Astrocyte (in vitro differentiated cells and primary cell): ENCODE data around the gene AAMP. TPM values are rescaled to one million over a fixed set of nuclear protein-coding genes. Genes with fewer than 3 reads are reported as not detected.
"Not testable (repeated sequence)": the region's sequence is repeated elsewhere in the genome, so short reads cannot be mapped to it uniquely, and the experiment has no call there.

Source experiments
- DNase-seq: peaks from one replicate; pipeline ENCODE4 v3.0.0-alpha.2; 2010; ENCODE audit warnings: low read depth
- FAIRE-seq: peaks from 2 replicates; lab custom pipeline; 2011; peaks lifted over from hg19 to GRCh38; lab: Jason Lieb, UNC
- H2AFZ ChIP-seq: 2 replicates; pipeline ENCODE4 v1.6.0; 2012; ENCODE audit warnings: low read depth, low read length, inconsistent platforms
- H3K27ac ChIP-seq: 2 replicates; pipeline ENCODE4 v1.5.1; 2011; ENCODE audit warnings: low read depth, low read length, inconsistent platforms
- H3K27me3 ChIP-seq: 2 replicates; pipeline ENCODE4 v1.6.0; 2011; ENCODE audit warnings: low read length, inconsistent platforms; ENCODE audit not compliant: insufficient read depth
- H3K36me3 ChIP-seq: 2 replicates; pipeline ENCODE4 v1.5.1; 2011; ENCODE audit warnings: low read length, inconsistent platforms; ENCODE audit not compliant: insufficient read depth
- H3K4me1 ChIP-seq: 2 replicates; pipeline ENCODE4 v1.5.1; 2011; ENCODE audit warnings: low read length, inconsistent platforms; ENCODE audit not compliant: insufficient read depth
- H3K4me2 ChIP-seq: 2 replicates; pipeline ENCODE4 v1.6.0; 2012; ENCODE audit warnings: low read length, inconsistent platforms
- H3K4me3 ChIP-seq: 2 replicates; pipeline ENCODE4 v1.5.1; 2011; ENCODE audit warnings: low read depth, mild to moderate bottlenecking, low read length, inconsistent platforms; ENCODE audit not compliant: insufficient read depth
- H3K79me2 ChIP-seq: 2 replicates; pipeline ENCODE4 v1.6.0; 2012; ENCODE audit warnings: mild to moderate bottlenecking, low read length, inconsistent platforms; ENCODE audit not compliant: insufficient read depth
- H3K9ac ChIP-seq: 2 replicates; pipeline ENCODE4 v1.6.0; 2012; ENCODE audit warnings: mild to moderate bottlenecking, low read length, inconsistent platforms
- H3K9me3 ChIP-seq: 2 replicates; pipeline ENCODE4 v1.5.1; 2012; ENCODE audit warnings: low read depth, mild to moderate bottlenecking, low read length, inconsistent platforms; ENCODE audit not compliant: insufficient read depth
- H4K20me1 ChIP-seq: 2 replicates; pipeline ENCODE4 v1.6.0; 2012; ENCODE audit warnings: low read length, inconsistent platforms; ENCODE audit not compliant: insufficient read depth
- H3K27ac Mint-ChIP-seq: one replicate; pipeline ENCODE4 v1.8.0; 2021; ENCODE audit warnings: mild to moderate bottlenecking, mixed read lengths; ENCODE audit not compliant: unreplicated experiment
- H3K27me3 Mint-ChIP-seq: one replicate; pipeline ENCODE4 v1.8.0; 2021; ENCODE audit warnings: low read depth, mixed read lengths; ENCODE audit not compliant: unreplicated experiment
- H3K36me3 Mint-ChIP-seq: one replicate; pipeline ENCODE4 v1.8.0; 2021; ENCODE audit warnings: low read depth, mixed read lengths; ENCODE audit not compliant: unreplicated experiment
- H3K4me1 Mint-ChIP-seq: one replicate; pipeline ENCODE4 v1.8.0; 2021; ENCODE audit warnings: low read depth, mixed read lengths; ENCODE audit not compliant: unreplicated experiment
- H3K4me3 Mint-ChIP-seq: one replicate; pipeline ENCODE4 v1.8.0; 2021; ENCODE audit warnings: mild to moderate bottlenecking, moderate library complexity, mixed read lengths; ENCODE audit not compliant: unreplicated experiment
- H3K9me3 Mint-ChIP-seq: one replicate; pipeline ENCODE4 v1.8.0; 2021; ENCODE audit warnings: mild to moderate bottlenecking, mixed read lengths; ENCODE audit not compliant: unreplicated experiment
- CTCF ChIP-seq: IDR thresholded peaks from 2 replicates; pipeline ENCODE4 v1.5.1; 2011; ENCODE audit warnings: low read depth, mild to moderate bottlenecking, inconsistent platforms, low read length, moderate library complexity; ENCODE audit not compliant: insufficient read depth
- EZH2 ChIP-seq: IDR thresholded peaks from 2 replicates; pipeline ENCODE4 v1.6.1; 2012; ENCODE audit warnings: mild to moderate bottlenecking, low read length, inconsistent platforms; ENCODE audit not compliant: insufficient read depth
- total RNA-seq: library from RNA; stranded (reverse); gene quantifications from 2 replicates; pipeline ENCODE4 v1.2.1, GENCODE V29; 2021

The AAMP gene
- total RNA-seq, 1 donor from 2014 or later: 87.3 TPM

GRCh38 chr2:218317835-218318234 is 47.9 kb upstream of the AAMP start:
- Histone ChIP-seq H3K36me3 (no peaks in the 10 kb centered on the region), H3K4me3 (no peak overlapping the region), H3K27me3 (no peaks in the 10 kb centered on the region), H3K9me3 (no peaks in the 10 kb centered on the region), H3K4me1 (peaks cover 8% of the 10 kb centered on the region), H3K79me2 (no peaks in the 10 kb centered on the region), H2AFZ (no peak overlapping the region), H4K20me1 (no peaks in the 10 kb centered on the region), H3K27ac (no peak overlapping the region), H3K9ac (no peak overlapping the region), H3K4me2 (no peak overlapping the region)
- peaks cover 5% of the 10 kb centered on the region for H3K4me1 Mint-ChIP-seq
- no peak for FAIRE-seq
- peaks cover 8% of the 10 kb centered on the region for H3K27me3 Mint-ChIP-seq
- H3K36me3 Mint-ChIP-seq: no peaks in the 10 kb centered on the region
- no peak for DNase-seq
- H3K27ac Mint-ChIP-seq: no peak overlapping the region
- H3K4me3 Mint-ChIP-seq: no peak overlapping the region
- H3K9me3 Mint-ChIP-seq: no peaks in the 10 kb centered on the region
- TF ChIP-seq EZH2 (no peak), CTCF (no peak)

DNA sequence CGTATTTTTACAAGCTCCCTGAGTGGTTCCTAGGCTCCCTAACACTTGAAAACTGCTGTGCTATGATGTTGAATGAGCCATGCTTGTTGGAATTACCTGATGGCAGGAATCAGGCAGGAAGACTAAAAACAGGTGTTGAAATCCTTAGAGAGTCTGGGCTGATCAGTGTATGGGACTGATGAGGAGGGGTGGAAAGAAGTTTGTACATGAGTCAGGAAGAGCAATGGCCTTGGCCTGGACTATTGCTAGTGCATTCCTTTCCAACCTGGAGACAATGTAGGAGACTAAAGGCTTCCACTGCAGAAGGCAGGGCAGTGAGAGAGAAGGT is 47.3 kb upstream of the AAMP start:
- Histone ChIP-seq H3K9me3 (no peaks in the 10 kb centered on the region), H3K79me2 (no peaks in the 10 kb centered on the region), H4K20me1 (no peaks in the 10 kb centered on the region), H3K4me3 (no peak overlapping the region), H3K36me3 (no peaks in the 10 kb centered on the region), H3K27me3 (no peaks in the 10 kb centered on the region), H3K9ac (no peak overlapping the region), H2AFZ (no peak overlapping the region), H3K4me2 (no peak overlapping the region), H3K27ac (no peak overlapping the region), H3K4me1 (peaks cover 2% of the 10 kb centered on the region)
- DNase-seq (no peak), FAIRE-seq (no peak)
- TF ChIP-seq CTCF (no peak), EZH2 (no peak)
- Mint-ChIP-seq H3K4me1 (peaks cover 2% of the 10 kb centered on the region), H3K36me3 (no peaks in the 10 kb centered on the region), H3K9me3 (no peaks in the 10 kb centered on the region), H3K27me3 (peaks cover 9% of the 10 kb centered on the region), H3K27ac (no peak overlapping the region), H3K4me3 (no peak overlapping the region)

- no peak overlapping the region for H3K4me3 Mint-ChIP-seq
- peaks cover 10% of the 10 kb centered on the region for H3K27me3 Mint-ChIP-seq
- no peak for DNase-seq
- no peaks in the 10 kb centered on the region for H3K36me3 ChIP-seq
- H3K79me2 ChIP-seq: no peaks in the 10 kb centered on the region
- no peaks in the 10 kb centered on the region for H3K4me1 ChIP-seq
- H3K4me3 ChIP-seq: no peak overlapping the region
- H3K27ac ChIP-seq: no peak overlapping the region
- H3K4me2 ChIP-seq: no peak overlapping the region
- FAIRE-seq: no peak
- no peak overlapping the region for H3K9ac ChIP-seq
- H2AFZ ChIP-seq: no peak overlapping the region
- H3K9me3 ChIP-seq: no peaks in the 10 kb centered on the region
- no peak overlapping the region for H3K27ac Mint-ChIP-seq
- H4K20me1 ChIP-seq: no peaks in the 10 kb centered on the region
- H3K4me1 Mint-ChIP-seq: peaks cover 5% of the 10 kb centered on the region
- no peaks in the 10 kb centered on the region for H3K27me3 ChIP-seq
- no peak for TF ChIP-seq EZH2
- TF ChIP-seq CTCF: no peak
- no peaks in the 10 kb centered on the region for H3K36me3 Mint-ChIP-seq
- no peaks in the 10 kb centered on the region for H3K9me3 Mint-ChIP-seq
Observed at GRCh38 chr2:218315397-218315796, 45.5 kb upstream of the AAMP start.

- H3K36me3 ChIP-seq, H3K27me3 Mint-ChIP-seq, FAIRE-seq, H3K27ac Mint-ChIP-seq, H3K36me3 Mint-ChIP-seq, H3K4me3 Mint-ChIP-seq, H3K79me2 ChIP-seq, H3K4me2 ChIP-seq, H3K4me1 ChIP-seq, H3K4me1 Mint-ChIP-seq, H3K27me3 ChIP-seq, H3K9me3 Mint-ChIP-seq, H3K27ac ChIP-seq, H3K9ac ChIP-seq, H4K20me1 ChIP-seq, H3K9me3 ChIP-seq, DNase-seq, H3K4me3 ChIP-seq, H2AFZ ChIP-seq: not testable (repeated sequence)
Observed at GRCh38 chr2:218314764-218315163, 44.8 kb upstream of the AAMP start.
